Measurements from ENCODE around the gene TMEM192. TPM values are rescaled to one million over a fixed set of nuclear protein-coding genes. Genes with fewer than 3 reads are reported as not detected.

Gene TMEM192
- total and polyA plus RNA-seq, 2 of the 4 experiments (the other 2 are of a cell fraction), result 7.7 to 17.2 TPM

DNA sequence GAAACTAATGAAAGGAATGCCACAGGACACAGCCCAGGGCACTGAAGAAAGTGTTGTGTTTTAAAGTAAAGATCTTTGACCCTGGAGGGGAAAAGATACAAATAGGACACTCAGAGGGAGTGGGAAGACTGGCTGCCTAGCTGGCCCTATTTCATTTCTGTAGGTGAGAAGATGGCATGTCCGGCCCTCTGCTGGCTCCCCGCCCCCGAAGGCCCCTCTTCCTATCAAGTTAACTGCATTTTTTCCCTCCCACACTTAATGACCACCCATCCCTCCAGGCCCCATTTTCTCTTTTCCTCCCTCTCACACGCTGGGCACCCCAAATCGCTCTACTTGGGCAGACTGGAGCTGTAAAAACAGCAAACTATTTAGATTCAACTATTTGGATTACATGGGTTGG, 64.5 kb downstream of the TMEM192 start:
- H4K5ac ChIP-seq (ENCODE audit: low read depth, low read length), result no peak overlapping the region
- no peak overlapping the region for H3K23ac ChIP-seq (ENCODE audit: low read depth, low read length)
- no peaks in the 10 kb centered on the region for H3K9me3 ChIP-seq (ENCODE audit: control insufficient read depth, insufficient read depth, low read length)
- in situ Hi-C loops (cut with MboI; ENCODE audit: low sequenced_read_pairs), result no loop called here
- no peak overlapping the region for H3K4ac ChIP-seq (ENCODE audit: low read depth, low read length)
- H3K79me1 ChIP-seq (ENCODE audit: low read depth in 1 of 2, low read length in 2 of 2), result no peaks in the 10 kb centered on the region
- H2AK5ac ChIP-seq (ENCODE audit: low read depth, low read length), result no peak overlapping the region
- H2AFZ ChIP-seq (replicated peaks; ENCODE audit: low read length, poor library complexity), result no peak overlapping the region
- dilution Hi-C loops (cut with HindIII; ENCODE audit: low sequenced_read_pairs, unreplicated experiment), result no loop called here
- no peak overlapping the region for H3K4me2 ChIP-seq (ENCODE audit: low read depth, low read length)
- no peak overlapping the region for H3K9ac ChIP-seq (ENCODE audit: low read depth, low read length)
- POLR2A ChIA-PET (ENCODE audit: unreplicated experiment), result no interaction called here
- no peak overlapping the region for H2AK9ac ChIP-seq (replicated peaks; ENCODE audit: low read depth, low read length, poor library complexity)
- no peak overlapping the region for H3K27ac ChIP-seq (ENCODE audit: insufficient read depth, low read length)
- H3K18ac ChIP-seq (ENCODE audit: low read depth, low read length), result no peak overlapping the region
- H3K4me3 ChIP-seq (ENCODE audit: insufficient read depth, low read depth, low read length), result no peak overlapping the region
- H3K27me3 ChIP-seq (ENCODE audit: control insufficient read depth, insufficient read depth, low read length), result no peaks in the 10 kb centered on the region
- H4K91ac ChIP-seq (ENCODE audit: insufficient read depth, low read depth, low read length), result no peak overlapping the region
- intact Hi-C loops (cut with micrococcal nuclease), result no loop called here
- DNase-seq (no peak), ATAC-seq (ENCODE audit: low read depth) (no peak)
- no peaks in the 10 kb centered on the region for H3K9me1 ChIP-seq (ENCODE audit: insufficient read depth, low read length)
- TF ChIP-seq ELK1 (IDR thresholded peaks at IDR 0.05; ENCODE audit: borderline replicate concordance, low read depth, low read length) (no peak), RFX5 (IDR thresholded peaks at IDR 0.05; ENCODE audit: low read depth, low read length) (no peak), RCOR1 (IDR thresholded peaks at IDR 0.05; ENCODE audit: insufficient replicate concordance, low read length) (no peak), MAZ (IDR thresholded peaks at IDR 0.05; ENCODE audit: borderline replicate concordance, low read depth, low read length) (no peak), BHLHE40 (IDR thresholded peaks at IDR 0.05; ENCODE audit: low read depth, low read length) (no peak)
- no peak overlapping the region for H2BK20ac ChIP-seq (ENCODE audit: low read depth, low read length)
- CTCF ChIA-PET, result no interaction called here
- no peak overlapping the region for H3K14ac ChIP-seq (replicated peaks; ENCODE audit: low read depth, low read length)
- H3K4me1 ChIP-seq (ENCODE audit: control insufficient read depth, insufficient read depth, low read length), result no peaks in the 10 kb centered on the region
- no peak overlapping the region for H2BK5ac ChIP-seq (ENCODE audit: low read depth, low read length, poor library complexity, severe bottlenecking)
- H3K36me3 ChIP-seq (ENCODE audit: control insufficient read depth, insufficient read depth, low read length), result no peaks in the 10 kb centered on the region
- no peak overlapping the region for H2BK120ac ChIP-seq (ENCODE audit: low read depth, low read length)
- BruUV-seq (replicated peaks), result no TSS peak
- H2BK15ac ChIP-seq (ENCODE audit: low read depth, low read length), result no peak overlapping the region
- no peaks in the 10 kb centered on the region for H4K20me1 ChIP-seq (ENCODE audit: insufficient read depth, low read length)
- H3K56ac ChIP-seq (ENCODE audit: extremely low read depth, insufficient read depth, low read length), result no peak overlapping the region
- 40% methylated on average over 2 of the region's 5 CpGs; no CpG with 5 or more reads in 1 of the 2 experiments for WGBS, 2 experiments (ENCODE audit: extremely low coverage in 2 of 2, insufficient read length in 1 of 2)
- no peak overlapping the region for H4K8ac ChIP-seq (ENCODE audit: low read depth in 2 of 2, low read length in 2 of 2)

Measured in IMR-90 (cell line).